Measurements from ENCODE around the gene FNDC11. TPM values are rescaled to one million over a fixed set of nuclear protein-coding genes. Genes with fewer than 3 reads are reported as not detected.

FNDC11 gene
- total and polyA plus RNA-seq, 2 donors (not counting 3 experiments of a cell fraction or from before 2014, with no cell fraction given): 0.71 to 1.9 TPM

DNA sequence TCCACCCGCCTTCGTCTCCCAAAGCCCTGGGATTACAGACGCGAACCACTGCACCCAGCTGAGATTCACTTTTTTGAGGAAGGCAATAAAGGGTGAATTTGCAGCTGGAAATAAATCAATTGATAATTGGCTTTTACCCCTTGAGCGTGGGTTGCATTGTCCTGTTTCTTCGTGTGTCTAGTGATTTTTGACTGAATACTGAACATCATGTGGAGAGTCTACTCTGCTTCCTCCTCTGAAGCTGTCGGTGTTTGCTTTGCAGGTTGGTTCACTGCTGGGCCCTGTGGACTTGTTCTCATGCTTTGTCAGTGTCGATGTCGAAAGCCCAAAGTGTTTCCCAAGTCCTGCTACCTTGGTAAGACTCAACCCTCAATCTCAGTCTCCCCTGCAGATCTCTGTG is 49.3 kb upstream of the FNDC11 start:
- Histone ChIP-seq H3K4me1 (ENCODE audit: control insufficient read depth, extremely low read depth, insufficient read depth, low read length) (no peaks in the 10 kb centered on the region), H2AFZ (ENCODE audit: low read depth, low read length) (no peak overlapping the region), H3K36me3 (ENCODE audit: control insufficient read depth in 2 of 2, extremely low read depth in 1 of 2, insufficient read depth in 2 of 2, low read length in 2 of 2) (no peaks in the 10 kb centered on the region), H3K4me2 (ENCODE audit: insufficient read depth, low read length) (no peak overlapping the region), H3K4me3 (replicated peaks in 1 of 3; ENCODE audit: insufficient read depth in 1 of 3, low read depth in 1 of 3, low read length in 3 of 3) (no peak overlapping the region), H3K27me3 (ENCODE audit: control insufficient read depth in 2 of 2, insufficient read depth in 2 of 2, low read length in 2 of 2) (no peaks in the 10 kb centered on the region), H3K79me2 (ENCODE audit: control insufficient read depth, insufficient read depth, low read length) (no peaks in the 10 kb centered on the region), H3K9me1 (replicated peaks; ENCODE audit: control insufficient read depth, extremely low read depth, insufficient read depth, low read length) (no peaks in the 10 kb centered on the region), H3K9ac (replicated peaks; ENCODE audit: extremely low read depth, insufficient read depth, low read length) (no peak overlapping the region), H3K27ac (ENCODE audit: insufficient read depth, low read depth, low read length) (no peak overlapping the region), H4K20me1 (replicated peaks; ENCODE audit: control insufficient read depth, extremely low read depth, insufficient read depth, low read length) (no peaks in the 10 kb centered on the region), H3K9me3 (replicated peaks; ENCODE audit: control insufficient read depth, insufficient read depth, low read length) (no peaks in the 10 kb centered on the region)
- TF ChIP-seq FOS (IDR thresholded peaks at IDR 0.05; ENCODE audit: borderline replicate concordance, insufficient read depth, low read length) (no peak), JUN (IDR thresholded peaks at IDR 0.05; ENCODE audit: borderline replicate concordance, insufficient read depth, insufficient read length, low read depth) (no peak), POLR2AphosphoS5 (IDR thresholded peaks at IDR 0.05; ENCODE audit: insufficient read depth, low read depth, low read length) (no peak), MYC (IDR thresholded peaks at IDR 0.05; ENCODE audit: low read depth, low read length) (no peak), POLR2A (IDR thresholded peaks at IDR 0.05; ENCODE audit: low read depth, low read length) (no peak), EZH2 (IDR thresholded peaks at IDR 0.05; ENCODE audit: borderline replicate concordance, low read depth, low read length, severe bottlenecking) (no peak), GATA2 (IDR thresholded peaks at IDR 0.05; ENCODE audit: insufficient read depth, insufficient read length, low read depth, low read length) (no peak)
- TF ChIP-seq, protein P1, sequence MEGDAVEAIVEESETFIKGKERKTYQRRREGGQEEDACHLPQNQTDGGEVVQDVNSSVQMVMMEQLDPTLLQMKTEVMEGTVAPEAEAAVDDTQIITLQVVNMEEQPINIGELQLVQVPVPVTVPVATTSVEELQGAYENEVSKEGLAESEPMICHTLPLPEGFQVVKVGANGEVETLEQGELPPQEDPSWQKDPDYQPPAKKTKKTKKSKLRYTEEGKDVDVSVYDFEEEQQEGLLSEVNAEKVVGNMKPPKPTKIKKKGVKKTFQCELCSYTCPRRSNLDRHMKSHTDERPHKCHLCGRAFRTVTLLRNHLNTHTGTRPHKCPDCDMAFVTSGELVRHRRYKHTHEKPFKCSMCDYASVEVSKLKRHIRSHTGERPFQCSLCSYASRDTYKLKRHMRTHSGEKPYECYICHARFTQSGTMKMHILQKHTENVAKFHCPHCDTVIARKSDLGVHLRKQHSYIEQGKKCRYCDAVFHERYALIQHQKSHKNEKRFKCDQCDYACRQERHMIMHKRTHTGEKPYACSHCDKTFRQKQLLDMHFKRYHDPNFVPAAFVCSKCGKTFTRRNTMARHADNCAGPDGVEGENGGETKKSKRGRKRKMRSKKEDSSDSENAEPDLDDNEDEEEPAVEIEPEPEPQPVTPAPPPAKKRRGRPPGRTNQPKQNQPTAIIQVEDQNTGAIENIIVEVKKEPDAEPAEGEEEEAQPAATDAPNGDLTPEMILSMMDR (IDR thresholded peaks at IDR 0.05; ENCODE audit: extremely low read depth in 1 of 2, insufficient read depth in 1 of 2, low read depth in 1 of 2, low read length in 2 of 2): no peak
- TF ChIP-seq, protein P2, sequence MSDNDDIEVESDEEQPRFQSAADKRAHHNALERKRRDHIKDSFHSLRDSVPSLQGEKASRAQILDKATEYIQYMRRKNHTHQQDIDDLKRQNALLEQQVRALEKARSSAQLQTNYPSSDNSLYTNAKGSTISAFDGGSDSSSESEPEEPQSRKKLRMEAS (IDR thresholded peaks at IDR 0.05; ENCODE audit: insufficient read depth, insufficient read length): no peak
- FAIRE-seq (no peak), DNase-seq (ENCODE audit: low read depth, low spot score) (no peak)
- POLR2A ChIA-PET: no interaction called here
- CTCF ChIA-PET: interaction anchor here (2.4 kb wide), 1 partner anchor 8 kb away, joined by 8 read pairs; no protein-coding TSS in a partner anchor
- no TSS peak for BruUV-seq (replicated peaks)
- dilution Hi-C loops (cut with MboI; ENCODE audit: extremely low pct_ligation_motif_present, low sequenced_read_pairs): no loop called here
- intact Hi-C loops (cut with micrococcal nuclease): no loop called here

Data from endothelial cell of umbilical vein (primary cell).